ENCODE data around the gene ENAH. TPM values are rescaled to one million over a fixed set of nuclear protein-coding genes. Genes with fewer than 3 reads are reported as not detected.

Gene ENAH
- total and polyA plus RNA-seq, 2 donors (not counting 1 experiment from before 2014, with no cell fraction given) = 1.3 to 1.6 TPM

DNA sequence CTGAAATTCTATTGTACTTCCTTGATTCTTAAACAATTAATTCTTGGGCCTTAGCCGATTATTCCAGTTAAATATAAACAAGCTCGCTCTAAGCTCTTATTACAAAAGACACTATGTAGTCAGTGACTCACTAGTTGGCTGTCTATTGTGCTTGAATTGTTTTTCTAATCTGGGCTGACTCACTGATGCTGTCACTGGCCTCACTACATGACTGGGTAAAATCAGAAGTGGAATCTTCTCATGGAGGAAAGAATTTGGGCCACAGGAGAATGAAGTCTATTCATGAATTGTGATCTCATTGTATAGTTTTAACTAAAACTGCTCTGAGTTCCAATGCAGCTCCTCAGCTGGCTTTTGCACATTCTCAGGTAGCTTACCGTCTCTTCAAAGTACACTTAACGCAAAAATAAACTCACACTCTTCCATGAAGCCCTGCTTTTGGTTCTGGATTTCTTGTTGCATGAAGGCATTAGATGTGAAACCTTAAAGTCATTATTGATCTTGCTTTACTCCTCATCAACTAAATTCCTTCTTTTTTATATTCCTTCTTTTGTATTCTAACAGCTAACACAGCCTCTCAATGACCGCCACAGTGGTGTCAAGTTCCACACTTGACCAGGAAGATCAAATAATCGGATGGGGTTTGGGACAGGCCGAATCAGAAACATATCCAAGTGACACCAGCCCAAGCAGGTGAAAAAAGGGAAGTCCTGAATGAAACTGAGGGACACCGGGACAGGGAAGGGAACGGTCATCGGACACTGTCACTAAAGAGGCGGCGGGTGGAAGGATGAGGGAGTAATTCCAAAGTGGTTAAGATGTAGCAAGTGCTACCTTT is 144.2 kb downstream of the ENAH start:
- Histone ChIP-seq H2AFZ (ENCODE audit: insufficient read depth, low read depth, low read length, poor library complexity, severe bottlenecking) (no peak overlapping the region), H3K36me3 (replicated peaks in 1 of 2; ENCODE audit: control extremely low read depth in 1 of 2, control insufficient read depth in 1 of 2, extremely low read depth in 1 of 2, insufficient read depth in 2 of 2, low read length in 1 of 2) (no peaks in the 10 kb centered on the region), H3K4me3 (ENCODE audit: control extremely low read depth in 1 of 5, extremely low read depth in 1 of 5, insufficient read depth in 1 of 5, low read depth in 2 of 5, low read length in 4 of 5) (no peak overlapping the region), H3K9ac (ENCODE audit: low read length) (no peak overlapping the region), H3K4me2 (replicated peaks; ENCODE audit: low read depth, low read length, poor library complexity, severe bottlenecking) (no peak overlapping the region), H4K20me1 (ENCODE audit: control insufficient read depth, insufficient read depth, low read length, poor library complexity, severe bottlenecking) (no peaks in the 10 kb centered on the region), H3K4me1 (ENCODE audit: control insufficient read depth in 2 of 2, insufficient read depth in 2 of 2, low read length in 2 of 2) (no peaks in the 10 kb centered on the region), H3K27me3 (replicated peaks in 1 of 4; ENCODE audit: control extremely low read depth in 1 of 4, control insufficient read depth in 3 of 4, insufficient read depth in 4 of 4, low read length in 3 of 4) (no peaks in the 10 kb centered on the region), H3K27ac (ENCODE audit: low read length in 2 of 2) (no peak overlapping the region), H3K9me3 (ENCODE audit: control extremely low read depth in 1 of 3, control insufficient read depth in 2 of 3, insufficient read depth in 1 of 3, low read length in 2 of 3) (no peaks in the 10 kb centered on the region), H3K79me2 (ENCODE audit: control insufficient read depth, insufficient read depth, low read length) (no peaks in the 10 kb centered on the region)
- Mint-ChIP-seq H3K27me3 (peaks cover 4% of the 10 kb centered on the region), H3K4me1 (no peaks in the 10 kb centered on the region), H3K4me3 (no peak overlapping the region), H3K27ac (no peak overlapping the region), H3K9me3 (ENCODE audit: insufficient read depth) (no peaks in the 10 kb centered on the region)
- 93% methylated on average over 2 of the region's 12 CpGs for WGBS (ENCODE audit: insufficient coverage)
- ATAC-seq (ENCODE audit: low read depth) (no peak), DNase-seq (no peak)
- ChIA-PET POLR2A (no interaction called here), CTCF (interaction anchor here (1.1 kb wide), 1 partner anchor 41 kb away, joined by 3 read pairs; no protein-coding TSS in a partner anchor)
- intact Hi-C loops (cut with micrococcal nuclease) = no loop called here
- TF ChIP-seq CTCF (IDR thresholded peaks at IDR 0.05) (no peak), EZH2 (IDR thresholded peaks at IDR 0.05; ENCODE audit: borderline replicate concordance, insufficient read depth, low read depth, low read length, poor library complexity, severe bottlenecking) (no peak)

DNA sequence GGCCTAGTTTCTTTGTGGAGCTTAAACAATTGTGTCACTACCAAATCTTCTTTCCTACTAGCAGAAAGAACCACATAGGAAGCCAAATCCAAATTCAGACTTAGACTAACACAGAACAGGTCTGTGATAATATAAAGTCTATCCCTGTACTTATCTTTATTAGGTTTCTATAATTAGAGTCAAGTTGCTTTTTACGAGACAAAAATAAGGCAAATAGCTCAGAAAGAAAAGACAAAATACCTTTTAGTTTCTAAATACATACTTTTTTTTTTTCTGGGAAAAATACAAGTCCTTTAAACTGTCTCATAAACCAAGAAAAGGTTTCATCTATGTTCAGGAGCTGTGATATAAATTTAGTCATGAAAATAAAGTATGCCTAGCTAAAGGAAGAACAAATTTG is 146.2 kb downstream of the ENAH start:
- Mint-ChIP-seq H3K27me3 (no peaks in the 10 kb centered on the region), H3K9me3 (ENCODE audit: insufficient read depth) (no peaks in the 10 kb centered on the region), H3K4me3 (no peak overlapping the region), H3K27ac (no peak overlapping the region), H3K4me1 (no peaks in the 10 kb centered on the region)
- ChIA-PET POLR2A (no interaction called here), CTCF (interaction anchor here (1.4 kb wide), 1 partner anchor 39 kb away, joined by 3 read pairs; no protein-coding TSS in a partner anchor)
- no peak overlapping the region for H3K9ac ChIP-seq (ENCODE audit: low read length)
- intact Hi-C loops (cut with micrococcal nuclease) = no loop called here
- no peaks in the 10 kb centered on the region for H4K20me1 ChIP-seq (ENCODE audit: control insufficient read depth, insufficient read depth, low read length, poor library complexity, severe bottlenecking)
- H3K36me3 ChIP-seq (replicated peaks in 1 of 2; ENCODE audit: control extremely low read depth in 1 of 2, control insufficient read depth in 1 of 2, extremely low read depth in 1 of 2, insufficient read depth in 2 of 2, low read length in 1 of 2) = no peaks in the 10 kb centered on the region
- H3K4me2 ChIP-seq (replicated peaks; ENCODE audit: low read depth, low read length, poor library complexity, severe bottlenecking) = no peak overlapping the region
- TF ChIP-seq CTCF (IDR thresholded peaks at IDR 0.05) = no peak
- TF ChIP-seq EZH2 (IDR thresholded peaks at IDR 0.05; ENCODE audit: borderline replicate concordance, insufficient read depth, low read depth, low read length, poor library complexity, severe bottlenecking) = no peak
- H3K27me3 ChIP-seq (replicated peaks in 1 of 4; ENCODE audit: control extremely low read depth in 1 of 4, control insufficient read depth in 3 of 4, insufficient read depth in 4 of 4, low read length in 3 of 4) = no peaks in the 10 kb centered on the region
- H2AFZ ChIP-seq (ENCODE audit: insufficient read depth, low read depth, low read length, poor library complexity, severe bottlenecking) = no peak overlapping the region
- no CpG with 5 or more reads among the region's 1 CpG for WGBS (ENCODE audit: insufficient coverage)
- ATAC-seq (ENCODE audit: low read depth) = no peak
- no peak for DNase-seq
- no peaks in the 10 kb centered on the region for H3K79me2 ChIP-seq (ENCODE audit: control insufficient read depth, insufficient read depth, low read length)
- H3K4me1 ChIP-seq (ENCODE audit: control insufficient read depth in 2 of 2, insufficient read depth in 2 of 2, low read length in 2 of 2) = no peaks in the 10 kb centered on the region
- H3K9me3 ChIP-seq (ENCODE audit: control extremely low read depth in 1 of 3, control insufficient read depth in 2 of 3, insufficient read depth in 1 of 3, low read length in 2 of 3) = no peaks in the 10 kb centered on the region
- H3K27ac ChIP-seq (ENCODE audit: low read length in 2 of 2) = no peak overlapping the region
- no peak overlapping the region for H3K4me3 ChIP-seq (ENCODE audit: control extremely low read depth in 1 of 5, extremely low read depth in 1 of 5, insufficient read depth in 1 of 5, low read depth in 2 of 5, low read length in 4 of 5)

Measured in B cell (primary cell).